NCI-H226 (cell line): ENCODE measurements around the gene MT1A.

Experiments used
- DNase-seq: peaks from one replicate; pipeline ENCODE4 v3.0.0-alpha.2; 2015

MT1A gene

GRCh38 chr16:56632156-56632847, 6.2 kb upstream of the MT1A start, which contains the start of gene MT1M:
MT1M (plus strand) TSS chr16:56632659; CDS start chr16:56632732, 73 bp downstream.
- DNase-seq, result no peak

GRCh38 chr16:56632848-56633365, 5.6 kb upstream of the MT1A start:
- DNase-seq, result no peak

- no peak for DNase-seq
Measured at GRCh38 chr16:56633535-56633934, 4.9 kb upstream of the MT1A start.

- no peak for DNase-seq
Measured at GRCh38 chr16:56634715-56635440, 3.6 kb upstream of the MT1A start.

GRCh38 chr16:56635441-56635967, 3.0 kb upstream of the MT1A start:
- DNase-seq, result no peak

- no peak for DNase-seq
Measured at GRCh38 chr16:56636616-56637413, 1.7 kb upstream of the MT1A start.

- DNase-seq, result no peak
Measured at GRCh38 chr16:56639045-56639444, 579 bp downstream of the MT1A start.

GRCh38 chr16:56640076-56640475, 1.6 kb downstream of the MT1A start:
- DNase-seq, result no peak

- DNase-seq, result no peak
Measured at GRCh38 chr16:56641166-56641565, 2.7 kb downstream of the MT1A start.

GRCh38 chr16:56643080-56643778, 4.8 kb downstream of the MT1A start:
- DNase-seq, result peak; percentile 88

GRCh38 chr16:56643833-56644232, 5.4 kb downstream of the MT1A start:
- no peak for DNase-seq

GRCh38 chr16:56645311-56645710, 6.8 kb downstream of the MT1A start:
- no peak for DNase-seq

GRCh38 chr16:56645838-56646237, 7.4 kb downstream of the MT1A start:
- no peak for DNase-seq

GRCh38 chr16:56647641-56648431, 9.4 kb downstream of the MT1A start:
- DNase-seq, result no peak

GRCh38 chr16:56649271-56649670, 10.8 kb downstream of the MT1A start:
- no peak for DNase-seq

- DNase-seq, result no peak
Measured at GRCh38 chr16:56649820-56650219, 11.4 kb downstream of the MT1A start.

GRCh38 chr16:56651586-56651985, 13.1 kb downstream of the MT1A start, which contains the start of gene MT1B:
MT1B (plus strand) TSS chr16:56651886; CDS start chr16:56651954, 68 bp downstream.
- no peak for DNase-seq

- DNase-seq, result no peak
Measured at GRCh38 chr16:56652600-56652999, 14.1 kb downstream of the MT1A start.

- no peak for DNase-seq
Measured at GRCh38 chr16:56653218-56653617, 14.8 kb downstream of the MT1A start.

- peak; percentile 72 for DNase-seq
Measured at GRCh38 chr16:56657555-56658326, 19.3 kb downstream of the MT1A start, which contains the start of gene MT1F. MT1F (plus strand) TSS chr16:56657959; CDS start chr16:56658059, 100 bp downstream.
